Uterus (tissue), 2 donors: Measurements from ENCODE around the gene MAPK6.

ENCODE experiments used
- POLR2A ChIP-seq, 2 donors: fragments of 450-650 bp; IDR thresholded peaks; one replicate each; pipeline ENCODE4 v1.6.1; 2016; ENCODE audit warnings: antibody characterized with exemption in 2 of 2, mild to moderate bottlenecking in 1 of 2, moderate library complexity in 1 of 2
- TF ChIP-seq, protein P1 (sequence below), 4 experiments: fragments of 200-600 bp in 2 of 4; fragments of 450-650 bp in 2 of 4; sonication (generic) in 2 of 4; IDR thresholded peaks; one replicate each; pipeline ENCODE4 v1.5.1; 2016 to 2019; ENCODE audit warnings: antibody characterized with exemption in 4 of 4, mild to moderate bottlenecking in 2 of 4, moderate library complexity in 1 of 4

DNA sequence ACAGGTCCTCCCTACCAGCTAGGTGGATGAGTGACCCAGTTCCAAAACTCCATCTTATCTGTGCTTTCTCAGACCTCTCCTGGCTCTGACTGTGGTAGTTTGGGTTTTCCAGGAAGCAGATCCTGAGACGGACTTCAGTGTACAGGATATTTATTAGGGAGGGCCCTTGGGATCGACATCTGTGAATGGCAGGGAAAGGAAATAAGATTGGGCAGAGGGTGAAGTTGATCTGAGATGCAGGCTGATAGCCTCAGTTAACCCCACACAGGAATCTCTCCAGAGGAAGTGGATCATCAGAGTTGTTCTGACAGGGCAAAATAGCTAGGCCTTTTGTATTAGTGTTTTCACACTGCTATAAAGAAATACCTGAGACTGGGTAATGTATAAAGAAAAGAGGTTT, 16.7 kb upstream of the MAPK6 start:
- TF ChIP-seq, protein P1, sequence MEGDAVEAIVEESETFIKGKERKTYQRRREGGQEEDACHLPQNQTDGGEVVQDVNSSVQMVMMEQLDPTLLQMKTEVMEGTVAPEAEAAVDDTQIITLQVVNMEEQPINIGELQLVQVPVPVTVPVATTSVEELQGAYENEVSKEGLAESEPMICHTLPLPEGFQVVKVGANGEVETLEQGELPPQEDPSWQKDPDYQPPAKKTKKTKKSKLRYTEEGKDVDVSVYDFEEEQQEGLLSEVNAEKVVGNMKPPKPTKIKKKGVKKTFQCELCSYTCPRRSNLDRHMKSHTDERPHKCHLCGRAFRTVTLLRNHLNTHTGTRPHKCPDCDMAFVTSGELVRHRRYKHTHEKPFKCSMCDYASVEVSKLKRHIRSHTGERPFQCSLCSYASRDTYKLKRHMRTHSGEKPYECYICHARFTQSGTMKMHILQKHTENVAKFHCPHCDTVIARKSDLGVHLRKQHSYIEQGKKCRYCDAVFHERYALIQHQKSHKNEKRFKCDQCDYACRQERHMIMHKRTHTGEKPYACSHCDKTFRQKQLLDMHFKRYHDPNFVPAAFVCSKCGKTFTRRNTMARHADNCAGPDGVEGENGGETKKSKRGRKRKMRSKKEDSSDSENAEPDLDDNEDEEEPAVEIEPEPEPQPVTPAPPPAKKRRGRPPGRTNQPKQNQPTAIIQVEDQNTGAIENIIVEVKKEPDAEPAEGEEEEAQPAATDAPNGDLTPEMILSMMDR (IDR thresholded peaks at IDR 0.05) = no peak
- TF ChIP-seq POLR2A (IDR thresholded peaks at IDR 0.05) = no peak
